Measurements from ENCODE around the gene CPOX. TPM values are rescaled to one million over a fixed set of nuclear protein-coding genes. Genes with fewer than 3 reads are reported as not detected.

The CPOX gene
- total RNA-seq, 4 donors from 2014 or later: 9.8 to 25.6 (median 15.1) TPM

GRCh38 chr3:98580401-98581386 is 12.7 kb downstream of the CPOX start:
- no peak for DNase-seq
- H3K4me3 ChIP-seq: no peak overlapping the region
- no peak for ATAC-seq
- H3K36me3 ChIP-seq: peaks cover 0 to 39% of the 10 kb centered on the region in 2 donors
- no peaks in the 10 kb centered on the region for H3K4me1 ChIP-seq
- no peaks in the 10 kb centered on the region for H3K27me3 ChIP-seq
- TF ChIP-seq POLR2A (IDR thresholded peaks at IDR 0.05) (no peak), CTCF (IDR thresholded peaks at IDR 0.05 in 4 of 5, conservative IDR thresholded peaks at IDR 0.05 in 1 of 5) (no peak)
- intact Hi-C loops (cut with DNase I; ENCODE audit: low total_unique reads): no loop called here
- no peak overlapping the region for H3K27ac ChIP-seq
- H3K9me3 ChIP-seq: no peaks in the 10 kb centered on the region
- in situ Hi-C loops (cut with MboI; ENCODE audit: low sequenced_read_pairs in 4 of 4): loop anchor here in 1 of 4 donors (10.0 kb wide), 1 partner anchor 66 kb away; no protein-coding TSS in a partner anchor

GRCh38 chr3:98577178-98577895 is 16.1 kb downstream of the CPOX start:
- no peak for DNase-seq
- no peak for ATAC-seq
- H3K27ac ChIP-seq: no peak overlapping the region
- no peaks in the 10 kb centered on the region for H3K9me3 ChIP-seq
- no peaks in the 10 kb centered on the region for H3K27me3 ChIP-seq
- H3K4me3 ChIP-seq: no peak overlapping the region
- H3K4me1 ChIP-seq: no peaks in the 10 kb centered on the region
- intact Hi-C loops (cut with DNase I; ENCODE audit: low total_unique reads): no loop called here
- H3K36me3 ChIP-seq: peaks cover 0 to 33% of the 10 kb centered on the region in 2 donors
- in situ Hi-C loops (cut with MboI; ENCODE audit: low sequenced_read_pairs in 4 of 4): no loop called here
- TF ChIP-seq POLR2A (IDR thresholded peaks at IDR 0.05) (no peak), CTCF (IDR thresholded peaks at IDR 0.05 in 4 of 5, conservative IDR thresholded peaks at IDR 0.05 in 1 of 5) (no peak)

- in situ Hi-C loops (cut with MboI; ENCODE audit: low sequenced_read_pairs in 4 of 4): no loop called here
Measured at GRCh38 chr3:98574132-98574531, 19.3 kb downstream of the CPOX start.

GRCh38 chr3:98573181-98573728 is 20.2 kb downstream of the CPOX start:
- in situ Hi-C loops (cut with MboI; ENCODE audit: low sequenced_read_pairs in 4 of 4): no loop called here
- no peak for ATAC-seq

More at GRCh38 chr3:98574132-98574531, 19.3 kb downstream of the CPOX start:
- intact Hi-C loops (cut with DNase I; ENCODE audit: low total_unique reads): no loop called here
- ATAC-seq (no peak), DNase-seq (no peak)
- H3K27me3 ChIP-seq: no peaks in the 10 kb centered on the region
- H3K36me3 ChIP-seq: peaks cover 0 to 11% of the 10 kb centered on the region in 2 donors
- no peak overlapping the region for H3K27ac ChIP-seq
- no peaks in the 10 kb centered on the region for H3K4me1 ChIP-seq
- H3K9me3 ChIP-seq: no peaks in the 10 kb centered on the region
- TF ChIP-seq CTCF (IDR thresholded peaks at IDR 0.05 in 4 of 5, conservative IDR thresholded peaks at IDR 0.05 in 1 of 5): no peak
- TF ChIP-seq POLR2A (IDR thresholded peaks at IDR 0.05): no peak
- no peak overlapping the region for H3K4me3 ChIP-seq

More at GRCh38 chr3:98573181-98573728, 20.2 kb downstream of the CPOX start:
- Histone ChIP-seq H3K36me3 (peaks cover 0 to 9% of the 10 kb centered on the region in 2 donors), H3K27ac (no peak overlapping the region), H3K27me3 (no peaks in the 10 kb centered on the region), H3K4me1 (no peaks in the 10 kb centered on the region), H3K9me3 (no peaks in the 10 kb centered on the region), H3K4me3 (no peak overlapping the region)
- TF ChIP-seq CTCF (IDR thresholded peaks at IDR 0.05 in 4 of 5, conservative IDR thresholded peaks at IDR 0.05 in 1 of 5) (no peak), POLR2A (IDR thresholded peaks at IDR 0.05) (no peak)
- DNase-seq: no peak
- intact Hi-C loops (cut with DNase I; ENCODE audit: low total_unique reads): no loop called here

All from gastrocnemius medialis (tissue), 4 donors.